ENCODE results near the gene ZFP36L1. TPM values are rescaled to one million over a fixed set of nuclear protein-coding genes. Genes with fewer than 3 reads are reported as not detected.
A peak's percentile ranks its signal among the peaks of the same experiment; 100 is the strongest.
"Not testable (repeated sequence)": the region's sequence is repeated elsewhere in the genome, so short reads cannot be mapped to it uniquely, and the experiment has no call there.

ZFP36L1 gene
- total RNA-seq, 2 donors from 2014 or later = 73.4 to 158 TPM

DNA sequence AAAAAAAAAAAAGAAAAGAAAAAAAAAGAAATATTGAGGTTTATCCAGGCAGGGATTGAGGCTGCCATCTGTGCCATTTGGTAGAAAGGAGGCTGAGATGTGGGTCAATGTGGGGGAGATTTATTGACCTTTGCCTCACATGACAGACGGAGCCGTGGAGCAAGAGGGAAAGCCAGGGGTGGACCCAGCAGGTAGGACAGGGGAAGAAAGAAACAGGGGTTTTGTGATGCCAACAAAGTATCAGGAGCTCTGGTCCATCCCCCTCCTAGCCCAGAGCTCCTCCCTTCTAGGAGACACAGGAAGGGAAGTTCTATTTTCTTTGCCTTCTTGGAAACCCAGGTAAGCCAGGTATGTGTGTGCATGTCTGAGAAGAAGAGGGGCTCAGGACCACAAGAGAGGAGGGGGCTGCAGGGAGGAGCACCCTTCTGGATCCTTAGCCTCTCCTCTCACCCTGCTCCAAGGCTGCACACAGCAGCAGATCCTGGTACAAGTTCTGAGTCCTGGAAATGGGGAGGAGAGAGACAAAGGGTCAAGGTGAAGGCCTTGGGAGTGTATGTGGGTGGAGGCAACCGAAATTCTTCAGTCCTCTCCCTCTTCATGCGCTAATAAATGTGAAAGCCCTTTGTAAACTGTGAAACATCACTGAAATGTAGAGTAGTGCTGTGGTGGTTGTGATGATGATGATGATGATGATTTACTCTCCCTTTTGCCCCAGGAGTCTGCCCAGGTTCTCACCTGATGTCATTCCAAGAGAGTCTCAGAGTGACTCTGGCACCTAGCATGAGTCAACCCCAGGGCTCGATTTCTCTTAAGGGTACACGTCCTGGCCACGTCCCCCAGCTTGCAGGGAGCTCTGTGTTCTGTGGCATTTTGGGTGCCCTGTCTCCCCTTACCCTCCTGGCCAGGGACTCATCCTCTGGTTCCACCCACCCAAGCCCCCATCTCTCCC lies 26.3 kb downstream of the ZFP36L1 start:
- no peaks in the 10 kb centered on the region for H3K36me3 Mint-ChIP-seq
- DNase-seq (ENCODE audit: low spot score in 2 of 2) (peak in 1 of 2 donors; percentile 37), ATAC-seq (peak; percentile 84)
- H3K9me3 Mint-ChIP-seq = no peaks in the 10 kb centered on the region
- peak overlapping the region; percentile 1 to 2 for H3K27ac Mint-ChIP-seq

GRCh38 chr14:68763843-68764242 lies 29.0 kb downstream of the ZFP36L1 start:
- not testable (repeated sequence) for H3K9me3 Mint-ChIP-seq, ATAC-seq, H3K27ac Mint-ChIP-seq, H3K36me3 Mint-ChIP-seq
- peak in 1 of 2 donors; percentile 1 for DNase-seq (ENCODE audit: low spot score in 2 of 2)

DNA sequence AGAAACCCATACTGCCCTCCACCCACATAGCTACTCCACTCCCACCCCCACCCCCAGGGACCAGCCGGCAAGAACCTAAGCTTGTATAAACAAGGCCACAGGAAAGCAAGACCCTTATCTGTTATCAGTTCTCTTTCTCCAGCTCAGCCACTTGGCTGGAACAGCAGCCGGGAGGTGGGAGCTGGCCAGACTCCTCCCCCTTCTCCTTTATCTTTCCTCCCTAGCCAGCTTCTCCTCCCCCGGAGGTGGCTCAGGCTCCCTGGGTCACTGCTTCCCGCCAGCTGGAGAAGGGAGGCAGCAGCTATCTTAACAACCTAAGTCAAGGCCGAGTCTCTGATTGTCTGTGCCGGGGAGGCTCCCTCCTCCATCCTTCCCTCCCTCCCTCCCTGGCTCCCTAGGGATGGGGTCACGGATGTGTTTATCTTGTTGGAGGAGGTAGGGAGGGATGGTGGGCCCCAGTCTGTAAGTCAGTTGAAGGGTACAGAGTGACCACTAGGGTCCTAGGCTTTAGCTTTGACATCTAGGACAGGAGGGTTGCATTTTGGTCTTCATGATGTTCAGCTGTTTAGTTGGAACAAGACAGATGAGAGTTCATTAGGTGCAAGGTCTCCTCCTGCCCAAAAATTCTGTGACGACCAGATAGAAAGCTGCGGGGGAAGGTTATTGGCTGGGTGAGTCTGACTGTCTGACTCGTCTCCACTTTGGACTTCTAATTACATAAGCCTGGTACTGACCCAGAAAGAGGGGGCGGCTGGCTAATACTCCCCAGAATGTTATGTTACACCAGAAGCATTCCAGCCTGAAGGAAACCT lies 29.7 kb downstream of the ZFP36L1 start:
- no peak overlapping the region for H3K27ac Mint-ChIP-seq
- no peak for ATAC-seq
- DNase-seq (ENCODE audit: low spot score in 2 of 2) = peak in 1 of 2 donors; percentile 16
- no peaks in the 10 kb centered on the region for H3K9me3 Mint-ChIP-seq
- no peaks in the 10 kb centered on the region for H3K36me3 Mint-ChIP-seq

GRCh38 chr14:68761391-68761790 lies 31.5 kb downstream of the ZFP36L1 start:
- ATAC-seq (no peak), DNase-seq (ENCODE audit: low spot score in 2 of 2) (no peak)
- Mint-ChIP-seq H3K27ac (no peak overlapping the region), H3K9me3 (no peaks in the 10 kb centered on the region), H3K36me3 (no peaks in the 10 kb centered on the region)

- ATAC-seq = no peak
- no peaks in the 10 kb centered on the region for H3K36me3 Mint-ChIP-seq
- no peak overlapping the region for H3K27ac Mint-ChIP-seq
- no peaks in the 10 kb centered on the region for H3K9me3 Mint-ChIP-seq
- DNase-seq (ENCODE audit: low spot score in 2 of 2) = no peak
Observed at GRCh38 chr14:68760761-68761160, 32.1 kb downstream of the ZFP36L1 start.

DNA sequence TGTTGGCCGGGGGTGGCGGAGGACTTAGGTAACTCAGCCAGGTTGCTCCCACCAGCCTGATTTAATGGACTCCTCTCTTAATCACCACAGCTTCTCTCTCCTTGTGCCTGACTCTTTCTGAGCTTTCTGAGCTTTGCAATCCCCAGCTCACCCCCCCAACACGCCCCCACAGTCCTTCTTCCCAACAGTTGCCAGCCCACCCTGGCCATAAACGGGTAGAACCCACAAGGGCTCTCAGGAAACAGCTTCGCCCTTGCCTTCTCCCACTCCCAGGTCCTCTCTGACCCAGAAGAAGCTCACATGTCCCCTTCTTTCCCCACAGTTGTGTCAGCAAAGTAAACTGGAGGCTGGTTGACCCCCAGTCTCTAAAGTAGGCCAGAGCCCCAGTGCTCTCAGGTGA lies 32.9 kb downstream of the ZFP36L1 start:
- Mint-ChIP-seq H3K36me3 (no peaks in the 10 kb centered on the region), H3K9me3 (no peaks in the 10 kb centered on the region), H3K27ac (no peak overlapping the region)
- no peak for ATAC-seq
- no peak for DNase-seq (ENCODE audit: low spot score in 2 of 2)

DNA sequence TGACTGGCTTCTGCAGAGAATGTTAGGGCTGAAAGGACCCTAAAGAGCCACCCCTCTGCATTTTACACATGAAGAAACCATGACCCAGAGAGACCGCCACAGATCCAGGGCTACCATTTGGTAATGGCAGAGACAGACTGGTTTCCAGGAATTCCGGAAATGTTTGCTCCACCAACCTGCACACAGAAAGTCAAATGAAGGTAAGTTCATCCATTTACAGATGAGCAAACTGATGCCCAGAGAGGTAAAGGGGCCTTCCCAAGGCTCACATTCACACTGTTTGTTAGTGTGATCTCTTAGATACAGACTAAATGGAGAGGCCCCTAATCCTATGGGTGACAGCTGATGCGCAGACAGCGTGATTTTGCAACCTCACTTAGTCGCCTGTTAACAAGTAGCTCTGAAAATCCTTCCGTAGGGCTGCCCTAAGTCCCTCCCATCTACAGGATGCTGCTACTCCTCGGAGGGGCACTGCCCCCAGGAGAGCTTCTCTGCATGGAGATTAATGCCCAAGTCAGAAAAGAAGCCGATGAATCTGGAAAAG lies 33.8 kb downstream of the ZFP36L1 start:
- no peaks in the 10 kb centered on the region for H3K36me3 Mint-ChIP-seq
- ATAC-seq (no peak), DNase-seq (ENCODE audit: low spot score in 2 of 2) (no peak)
- H3K9me3 Mint-ChIP-seq = no peaks in the 10 kb centered on the region
- H3K27ac Mint-ChIP-seq = no peak overlapping the region

GRCh38 chr14:68758301-68758700 lies 34.6 kb downstream of the ZFP36L1 start:
- H3K27ac Mint-ChIP-seq = no peak overlapping the region
- H3K9me3 Mint-ChIP-seq = no peaks in the 10 kb centered on the region
- DNase-seq (ENCODE audit: low spot score in 2 of 2) = no peak
- ATAC-seq = no peak
- H3K36me3 Mint-ChIP-seq = no peaks in the 10 kb centered on the region

DNA sequence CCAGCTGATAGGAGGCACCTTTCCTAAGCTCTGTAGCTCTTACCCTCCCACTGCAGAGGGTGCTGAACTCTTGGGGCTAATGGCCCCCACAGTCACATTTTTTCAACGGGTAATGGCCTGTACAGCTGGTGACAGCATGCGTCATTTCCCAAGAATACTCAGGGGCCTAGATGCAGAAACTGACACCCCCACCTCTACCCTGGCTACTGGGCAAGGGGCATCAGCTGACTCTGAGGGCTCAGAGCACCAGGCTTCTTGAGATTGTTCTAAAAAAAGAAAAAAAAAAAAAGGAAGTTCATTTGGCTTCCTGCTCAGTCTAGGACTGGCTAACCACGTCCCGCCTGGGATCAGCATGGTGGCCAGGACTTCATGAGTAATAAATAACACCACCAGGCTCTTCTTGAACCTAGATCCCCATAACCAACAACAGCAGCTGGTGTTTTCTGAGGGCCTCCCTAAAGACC lies 35.2 kb downstream of the ZFP36L1 start:
- no peaks in the 10 kb centered on the region for H3K36me3 Mint-ChIP-seq
- no peak for DNase-seq (ENCODE audit: low spot score in 2 of 2)
- H3K27ac Mint-ChIP-seq = no peak overlapping the region
- H3K9me3 Mint-ChIP-seq = no peaks in the 10 kb centered on the region
- ATAC-seq = peak in 1 of 2 donors; percentile 49

DNA sequence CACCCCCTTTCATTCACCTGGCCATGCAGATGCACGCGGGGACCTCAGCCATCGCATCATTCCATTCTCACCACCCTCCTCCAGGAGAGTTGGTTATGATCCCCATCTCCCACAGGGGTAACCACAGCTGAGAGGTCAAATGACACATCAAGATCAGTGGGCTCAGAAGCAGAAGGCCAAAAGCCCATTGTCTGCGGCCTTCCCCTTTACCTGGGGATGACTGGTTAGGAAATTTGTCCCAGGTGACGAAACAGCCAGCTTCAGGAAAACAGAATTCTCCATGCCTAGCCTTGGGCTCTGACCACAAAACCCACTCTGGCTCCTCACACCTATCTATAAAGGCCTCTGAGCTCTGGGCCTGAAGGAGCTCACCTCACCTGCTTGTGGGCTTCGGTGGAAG lies 36.1 kb downstream of the ZFP36L1 start:
- ATAC-seq = peak in 1 of 2 donors; percentile 36

DNA sequence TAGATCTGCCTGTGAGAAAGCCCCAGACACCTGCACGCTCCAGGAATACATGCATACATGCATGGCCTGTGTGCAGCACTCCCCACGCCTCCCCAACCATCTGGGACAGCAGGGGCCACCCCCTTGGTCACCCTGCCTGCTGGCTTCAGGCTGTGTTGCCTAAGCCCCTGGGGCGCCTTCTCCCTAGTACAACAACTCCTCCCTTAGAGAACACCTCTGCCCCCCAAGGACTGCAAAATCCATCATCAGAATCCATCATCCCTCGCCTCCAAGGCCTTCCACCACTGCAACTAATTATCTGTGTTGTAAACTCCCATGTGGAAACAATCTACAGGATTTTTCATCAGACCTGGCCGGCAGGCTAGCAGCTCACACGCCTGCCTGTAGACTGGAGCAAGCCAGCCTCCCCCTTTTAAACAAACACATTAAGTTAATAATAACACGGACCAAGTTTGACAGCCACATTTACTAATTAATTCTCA lies 36.8 kb downstream of the ZFP36L1 start:
- ATAC-seq (no peak), DNase-seq (ENCODE audit: low spot score in 2 of 2) (no peak)
- Mint-ChIP-seq H3K36me3 (no peaks in the 10 kb centered on the region), H3K27ac (no peak overlapping the region), H3K9me3 (no peaks in the 10 kb centered on the region)

More for the DNA sequence above, 36.1 kb downstream of the ZFP36L1 start:
- no peaks in the 10 kb centered on the region for H3K9me3 Mint-ChIP-seq
- DNase-seq (ENCODE audit: low spot score in 2 of 2) = no peak
- H3K36me3 Mint-ChIP-seq = no peaks in the 10 kb centered on the region
- no peak overlapping the region for H3K27ac Mint-ChIP-seq

- ATAC-seq (no peak), DNase-seq (ENCODE audit: low spot score in 2 of 2) (no peak)
- no peaks in the 10 kb centered on the region for H3K36me3 Mint-ChIP-seq
- no peak overlapping the region for H3K27ac Mint-ChIP-seq
- no peaks in the 10 kb centered on the region for H3K9me3 Mint-ChIP-seq
Observed at GRCh38 chr14:68755016-68755353, 37.9 kb downstream of the ZFP36L1 start.

DNA sequence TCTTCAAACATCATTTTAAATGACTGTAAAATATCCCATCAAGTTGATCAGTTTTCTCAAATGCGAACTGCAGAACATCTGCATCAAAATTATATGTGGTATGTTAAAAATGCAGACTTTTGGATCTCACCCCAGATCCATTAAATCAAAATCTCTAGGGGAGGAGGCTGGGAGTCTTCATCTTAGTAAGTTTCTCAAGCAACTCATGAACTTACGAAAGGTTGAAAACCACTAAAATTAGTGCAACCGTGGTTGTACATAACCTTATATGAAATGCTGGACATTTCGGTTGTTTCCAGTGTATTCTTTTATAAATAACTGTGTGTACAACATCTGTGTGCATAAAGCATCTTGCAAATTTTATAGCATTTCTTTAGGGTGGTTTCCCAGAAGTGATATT lies 39.2 kb downstream of the ZFP36L1 start:
- no peaks in the 10 kb centered on the region for H3K9me3 Mint-ChIP-seq
- ATAC-seq = no peak
- DNase-seq (ENCODE audit: low spot score in 2 of 2) = no peak
- no peaks in the 10 kb centered on the region for H3K36me3 Mint-ChIP-seq
- H3K27ac Mint-ChIP-seq = no peak overlapping the region

DNA sequence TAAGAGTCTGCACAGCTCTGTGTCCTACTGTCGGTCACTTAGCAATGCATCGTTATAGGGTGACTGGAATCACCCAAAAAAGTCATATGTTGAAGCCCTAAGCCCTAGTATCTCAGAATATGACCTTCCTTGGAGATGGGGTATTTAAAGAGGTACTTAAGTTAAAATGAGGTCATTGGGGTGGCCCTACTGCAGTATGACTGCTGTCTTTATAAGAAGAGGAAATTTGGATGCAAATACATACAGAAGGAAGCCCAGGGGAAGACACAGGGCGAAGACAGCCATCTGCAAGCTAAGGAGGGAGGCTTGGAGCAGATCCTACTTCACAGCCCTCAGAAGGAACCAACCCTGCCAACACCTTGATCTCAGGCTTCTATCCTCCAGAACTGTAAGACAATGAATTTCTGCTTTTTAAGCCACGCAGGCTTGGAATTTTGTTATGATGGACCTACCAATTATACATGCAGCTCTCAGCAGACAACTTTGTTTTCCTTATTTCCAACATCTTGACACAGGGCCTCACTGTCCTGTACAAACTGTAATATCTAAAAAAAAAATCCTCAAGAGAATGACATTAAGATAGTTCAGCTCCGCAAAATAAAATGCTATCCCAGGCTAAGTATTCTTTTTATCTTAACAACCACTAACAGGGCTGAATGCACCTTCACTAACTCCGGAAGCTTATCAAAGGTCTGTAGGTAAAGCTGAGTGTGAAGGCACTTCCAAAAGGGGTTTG lies 40.4 kb downstream of the ZFP36L1 start:
- H3K9me3 Mint-ChIP-seq = no peaks in the 10 kb centered on the region
- ATAC-seq (no peak), DNase-seq (ENCODE audit: low spot score in 2 of 2) (no peak)
- H3K27ac Mint-ChIP-seq = no peak overlapping the region
- H3K36me3 Mint-ChIP-seq = no peaks in the 10 kb centered on the region

DNA sequence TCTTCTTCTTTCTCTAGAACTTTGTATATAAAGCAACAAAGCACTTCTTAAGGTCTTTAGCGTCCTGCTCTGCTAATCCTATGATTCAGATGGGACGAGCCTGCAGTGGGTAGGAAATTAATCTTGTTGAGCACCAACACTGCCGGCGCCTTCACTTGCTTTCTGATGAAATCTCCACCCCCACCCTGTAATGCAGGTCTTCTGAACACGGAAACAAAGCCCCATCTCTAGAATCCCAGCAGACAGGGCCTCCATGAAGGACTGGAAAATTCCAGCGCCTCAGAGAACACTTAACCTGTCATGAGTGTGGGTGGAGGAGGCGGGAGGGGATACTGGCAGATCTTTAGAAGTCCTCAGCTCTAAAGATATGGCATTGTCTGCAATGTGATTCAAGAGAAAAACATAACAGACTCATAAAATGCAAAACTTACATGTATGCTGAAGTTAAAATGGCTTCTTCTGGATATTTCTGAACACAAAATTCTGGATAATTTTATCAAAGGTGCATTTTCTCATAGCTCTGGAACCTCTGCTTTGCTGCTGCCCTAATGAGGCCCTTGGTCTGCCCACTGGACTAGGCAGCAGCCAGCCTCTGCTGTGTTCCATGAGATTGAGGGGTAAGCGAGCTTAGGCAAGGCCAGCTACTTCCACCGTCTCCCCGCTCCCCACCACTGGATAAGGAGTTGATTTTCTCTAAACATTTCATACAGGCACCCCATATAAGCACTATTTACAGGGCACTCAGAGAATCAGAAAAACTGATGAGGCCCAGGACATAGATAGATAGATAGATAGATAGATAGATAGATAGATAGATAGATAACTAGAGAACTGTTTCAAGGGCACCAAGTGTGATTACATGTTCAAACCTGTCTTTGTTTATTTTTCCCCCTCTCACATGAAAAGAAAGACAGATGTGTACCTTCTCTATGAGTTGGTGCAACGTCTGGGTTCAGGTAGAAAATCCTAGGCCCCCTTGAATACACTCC lies 43.1 kb downstream of the ZFP36L1 start:
- DNase-seq (ENCODE audit: low spot score in 2 of 2) = no peak
- ATAC-seq = no peak
- Mint-ChIP-seq H3K9me3 (no peaks in the 10 kb centered on the region), H3K27ac (peak overlapping the region in 1 of 2 donors; percentile 29), H3K36me3 (no peaks in the 10 kb centered on the region)

Data from activated naive CD4-positive, alpha-beta T cell treated with anti-CD3 and anti-CD28 coated beads, Interleukin-2, amount 50 U/mL, for 72 hours (primary cell).